Thoracic aorta (tissue), 2 donors: ENCODE results near the gene SLC25A42. TPM values are rescaled to one million over a fixed set of nuclear protein-coding genes. Genes with fewer than 3 reads are reported as not detected.

ENCODE experiments used
- ATAC-seq: fragments of 150-250 bp; one replicate; pipeline ENCODE4 v1.8.0; 2017; ENCODE audit warnings: low read depth; ENCODE audit not compliant: insufficient number of reproducible peaks, low FRiP score
- DNase-seq: peaks from one replicate; pipeline ENCODE4 v3.0.0-alpha.2; 2020; ENCODE audit warnings: low spot score
- H3K27ac ChIP-seq, 2 donors: fragments of 200-600 bp; sonication (generic); 1 replicate in 1 of 2; 2 replicates in 1 of 2; pipeline ENCODE4 v1.5.1; 2016; ENCODE audit warnings: mild to moderate bottlenecking in 2 of 2, moderate library complexity in 2 of 2
- H3K27me3 ChIP-seq: fragments of 200-600 bp; sonication (generic); replicated peaks from 2 replicates; pipeline ENCODE4 v1.6.0; 2016; ENCODE audit warnings: mild to moderate bottlenecking; ENCODE audit not compliant: insufficient read depth
- H3K36me3 ChIP-seq: fragments of 200-600 bp; sonication (generic); one replicate; pipeline ENCODE4 v1.5.1; 2016
- H3K4me1 ChIP-seq, 2 donors: fragments of 200-600 bp; sonication (generic); 1 replicate in 1 of 2; 2 replicates in 1 of 2; pipeline versions ENCODE4 v1.5.1 to v1.6.0; 2016; ENCODE audit warnings: low read depth in 2 of 2, mild to moderate bottlenecking in 1 of 2; ENCODE audit not compliant: control insufficient read depth in 1 of 2
- H3K4me3 ChIP-seq: fragments of 200-600 bp; sonication (generic); 2 replicates; pipeline ENCODE4 v1.5.1; 2016; ENCODE audit warnings: mild to moderate bottlenecking
- H3K9me3 ChIP-seq: fragments of 200-600 bp; sonication (generic); 2 replicates; pipeline ENCODE4 v1.5.1; 2016
- total RNA-seq, 2 donors: library from RNA; depleted of rRNA; stranded (reverse); fragments of >200 nt; gene quantifications; one replicate each; pipeline versions ENCODE4 v1.1.0 to v1.2.3, GENCODE V29; 2016
- TF ChIP-seq, protein P1 (sequence below): fragments of 200-600 bp; sonication (generic); IDR thresholded peaks from one replicate; pipeline ENCODE4 v1.5.1; 2019; ENCODE audit warnings: antibody characterized with exemption

The SLC25A42 gene
- total RNA-seq, 2 donors from 2014 or later: 8.3 to 14.4 TPM

DNA sequence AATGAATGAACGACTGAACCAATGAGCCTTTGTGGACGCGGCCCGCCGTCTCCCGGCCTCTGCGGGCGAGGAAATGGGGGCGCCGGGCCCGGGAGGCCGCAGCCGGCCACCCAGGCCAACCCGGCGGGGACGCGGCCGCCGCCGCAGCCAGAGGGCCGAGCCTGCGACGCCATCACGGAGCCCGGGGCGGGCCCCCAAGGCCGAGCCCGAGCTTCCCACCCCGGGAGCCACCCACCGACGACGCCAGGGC, 30.7 kb upstream of the SLC25A42 start:
- DNase-seq: no peak
- H3K27me3 ChIP-seq: no peaks in the 10 kb centered on the region
- peaks cover 10 to 19% of the 10 kb centered on the region in 2 donors for H3K4me1 ChIP-seq
- no peak for ATAC-seq
- no peaks in the 10 kb centered on the region for H3K9me3 ChIP-seq
- TF ChIP-seq, protein P1, sequence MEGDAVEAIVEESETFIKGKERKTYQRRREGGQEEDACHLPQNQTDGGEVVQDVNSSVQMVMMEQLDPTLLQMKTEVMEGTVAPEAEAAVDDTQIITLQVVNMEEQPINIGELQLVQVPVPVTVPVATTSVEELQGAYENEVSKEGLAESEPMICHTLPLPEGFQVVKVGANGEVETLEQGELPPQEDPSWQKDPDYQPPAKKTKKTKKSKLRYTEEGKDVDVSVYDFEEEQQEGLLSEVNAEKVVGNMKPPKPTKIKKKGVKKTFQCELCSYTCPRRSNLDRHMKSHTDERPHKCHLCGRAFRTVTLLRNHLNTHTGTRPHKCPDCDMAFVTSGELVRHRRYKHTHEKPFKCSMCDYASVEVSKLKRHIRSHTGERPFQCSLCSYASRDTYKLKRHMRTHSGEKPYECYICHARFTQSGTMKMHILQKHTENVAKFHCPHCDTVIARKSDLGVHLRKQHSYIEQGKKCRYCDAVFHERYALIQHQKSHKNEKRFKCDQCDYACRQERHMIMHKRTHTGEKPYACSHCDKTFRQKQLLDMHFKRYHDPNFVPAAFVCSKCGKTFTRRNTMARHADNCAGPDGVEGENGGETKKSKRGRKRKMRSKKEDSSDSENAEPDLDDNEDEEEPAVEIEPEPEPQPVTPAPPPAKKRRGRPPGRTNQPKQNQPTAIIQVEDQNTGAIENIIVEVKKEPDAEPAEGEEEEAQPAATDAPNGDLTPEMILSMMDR: no peak
- H3K27ac ChIP-seq: peak overlapping the region; percentile 89 to 91
- H3K36me3 ChIP-seq: peaks cover 10% of the 10 kb centered on the region
- H3K4me3 ChIP-seq: peak overlapping the region; percentile 73

DNA sequence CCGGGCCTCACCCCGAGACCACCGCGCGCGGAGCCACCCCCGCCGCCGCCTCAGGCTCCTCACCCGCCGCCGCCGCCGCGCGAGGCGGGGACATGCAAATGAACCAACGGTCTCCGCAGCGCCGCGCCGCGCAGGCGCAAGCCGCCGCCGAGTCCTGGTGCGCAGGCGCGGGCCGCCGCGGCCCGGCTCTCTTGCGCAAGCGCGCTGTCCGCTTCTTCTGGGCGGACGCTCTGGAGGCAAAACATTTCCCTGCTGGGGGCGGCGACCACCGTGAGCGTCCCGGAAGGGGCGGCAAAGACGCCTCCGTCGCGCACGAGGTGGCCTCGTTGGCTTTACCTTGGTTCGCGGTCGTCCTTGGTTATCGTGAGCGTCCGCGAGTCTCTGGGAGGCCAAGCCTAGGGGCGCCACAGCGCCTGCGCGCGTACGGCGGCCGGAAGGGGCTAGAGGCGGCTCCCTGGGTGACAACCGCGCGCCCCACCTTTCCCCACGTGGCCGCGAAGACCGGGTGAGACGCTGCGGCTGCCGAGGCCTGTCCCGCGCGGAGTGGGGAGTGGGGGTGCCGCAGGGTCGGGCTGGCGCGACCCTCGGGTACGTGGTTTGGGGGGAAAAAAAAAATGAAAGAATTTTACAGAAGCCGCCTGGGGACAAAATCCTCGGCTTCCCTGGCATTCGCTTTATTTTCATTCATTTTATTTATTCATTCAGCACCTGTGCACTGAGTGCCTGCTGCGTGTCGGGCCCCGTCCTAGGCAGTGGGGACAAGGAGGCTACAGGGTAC, 30.2 kb upstream of the SLC25A42 start, which contains the start of the genes ARMC6 and SUGP2:
Gene ARMC6, plus strand, starts transcription at position 178 of the 778 bp plus-strand sequence. CDS start 607 bp downstream, outside the sequence.
Gene SUGP2, minus strand, starts transcription at position 92 of the 778 bp plus-strand sequence. CDS start 2,446 bp downstream, outside the sequence.
- peak; percentile 31 for DNase-seq
- Histone ChIP-seq H3K9me3 (no peaks in the 10 kb centered on the region), H3K27me3 (no peaks in the 10 kb centered on the region), H3K4me3 (peak within 1 kb of the TSS; percentile 73), H3K36me3 (peaks cover 10% of the 10 kb centered on the region), H3K4me1 (peaks cover 10 to 19% of the 10 kb centered on the region in 2 donors), H3K27ac (peak within 1 kb of the TSS; percentile 89 to 91)
- ATAC-seq: peak; percentile 71
- TF ChIP-seq, protein P1: no peak

DNA sequence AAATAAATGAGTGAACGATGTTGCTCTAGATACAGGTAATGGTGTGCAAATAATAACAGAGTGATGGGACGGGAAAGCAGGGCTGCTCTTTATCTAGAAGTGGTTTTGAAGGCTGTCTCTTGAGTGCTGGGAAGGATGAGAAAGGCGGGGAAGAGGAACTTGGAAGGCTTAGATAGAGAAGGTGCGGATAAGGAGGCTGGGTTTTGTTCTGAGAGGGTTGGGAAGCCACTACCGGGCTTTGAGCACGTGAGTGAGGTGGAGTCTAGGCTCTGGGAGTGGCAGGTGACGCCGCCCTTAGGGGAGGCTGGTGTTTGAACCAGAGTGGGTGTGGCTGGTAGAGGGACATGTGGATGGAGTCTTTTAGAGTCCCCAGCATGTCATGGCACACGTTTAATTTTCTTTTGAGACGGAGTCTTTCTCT, 29.6 kb upstream of the SLC25A42 start:
- TF ChIP-seq, protein P1: no peak
- Histone ChIP-seq H3K36me3 (peaks cover 10% of the 10 kb centered on the region), H3K9me3 (no peaks in the 10 kb centered on the region), H3K27ac (peak overlapping the region; percentile 89 to 91), H3K4me3 (peak overlapping the region; percentile 73), H3K27me3 (no peaks in the 10 kb centered on the region), H3K4me1 (peaks cover 10 to 19% of the 10 kb centered on the region in 2 donors)
- DNase-seq: no peak
- no peak for ATAC-seq

DNA sequence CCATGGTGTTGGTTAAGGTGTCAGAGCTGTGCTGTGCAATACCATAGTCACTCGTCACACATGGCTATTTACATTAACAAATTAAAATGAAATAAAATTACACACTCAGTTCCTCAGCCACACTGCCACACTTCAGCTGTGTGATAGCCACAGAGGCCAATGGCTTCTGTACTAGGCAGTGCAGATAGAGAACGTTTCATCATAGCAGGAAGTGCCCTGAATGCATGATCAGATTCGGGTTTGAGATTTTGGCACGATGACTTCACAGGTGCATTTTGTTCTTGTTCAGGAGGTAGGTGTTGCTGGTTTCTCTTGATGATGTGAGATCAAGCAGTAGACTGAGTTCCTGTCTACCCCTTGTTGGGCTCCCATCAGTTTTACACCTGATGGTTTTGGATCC, 23.9 kb upstream of the SLC25A42 start:
- H3K4me3 ChIP-seq: no peak overlapping the region
- DNase-seq (no peak), ATAC-seq (no peak)
- peaks cover 6% of the 10 kb centered on the region for H3K36me3 ChIP-seq
- no peak overlapping the region for H3K27ac ChIP-seq
- H3K9me3 ChIP-seq: no peaks in the 10 kb centered on the region
- peaks cover 3 to 8% of the 10 kb centered on the region in 2 donors for H3K4me1 ChIP-seq
- H3K27me3 ChIP-seq: no peaks in the 10 kb centered on the region
- TF ChIP-seq, protein P1: no peak

DNA sequence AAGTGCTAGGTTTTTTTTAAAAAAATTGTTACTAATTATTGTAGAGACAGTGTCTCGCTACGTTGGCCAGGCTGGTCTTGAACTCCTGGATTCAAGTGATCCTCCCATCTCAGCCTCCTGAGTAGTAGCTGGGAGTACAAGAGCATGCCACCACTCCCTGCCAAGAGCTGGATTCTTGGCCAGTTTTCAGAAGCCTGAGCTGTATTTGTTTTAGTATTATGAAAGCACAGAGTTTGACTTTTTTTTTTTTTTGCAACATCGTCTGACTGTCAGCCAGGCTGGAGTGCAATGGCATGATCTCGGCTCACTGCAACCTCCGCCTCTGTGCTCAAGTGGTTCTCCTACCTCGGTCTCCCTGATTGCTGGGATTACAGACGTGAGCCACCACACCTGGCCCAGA, 23.4 kb upstream of the SLC25A42 start:
- no peak overlapping the region for H3K4me3 ChIP-seq
- peaks cover 3 to 7% of the 10 kb centered on the region in 2 donors for H3K4me1 ChIP-seq
- peak; percentile 27 for DNase-seq
- H3K9me3 ChIP-seq: no peaks in the 10 kb centered on the region
- ATAC-seq: peak; percentile 68
- no peak overlapping the region for H3K27ac ChIP-seq
- peaks cover 6% of the 10 kb centered on the region for H3K36me3 ChIP-seq
- TF ChIP-seq, protein P1: no peak
- H3K27me3 ChIP-seq: no peaks in the 10 kb centered on the region
